HG03060 (cell line): ENCODE results near the gene UROC1.

Experiments
- ATAC-seq: cut with Tn5 transposase; IDR thresholded peaks from one replicate; pipeline ENCODE4 v1.9.1; 2021; ENCODE audit warnings: low read depth, moderate number of reproducible peaks; ENCODE audit not compliant: unreplicated experiment

UROC1 gene

DNA sequence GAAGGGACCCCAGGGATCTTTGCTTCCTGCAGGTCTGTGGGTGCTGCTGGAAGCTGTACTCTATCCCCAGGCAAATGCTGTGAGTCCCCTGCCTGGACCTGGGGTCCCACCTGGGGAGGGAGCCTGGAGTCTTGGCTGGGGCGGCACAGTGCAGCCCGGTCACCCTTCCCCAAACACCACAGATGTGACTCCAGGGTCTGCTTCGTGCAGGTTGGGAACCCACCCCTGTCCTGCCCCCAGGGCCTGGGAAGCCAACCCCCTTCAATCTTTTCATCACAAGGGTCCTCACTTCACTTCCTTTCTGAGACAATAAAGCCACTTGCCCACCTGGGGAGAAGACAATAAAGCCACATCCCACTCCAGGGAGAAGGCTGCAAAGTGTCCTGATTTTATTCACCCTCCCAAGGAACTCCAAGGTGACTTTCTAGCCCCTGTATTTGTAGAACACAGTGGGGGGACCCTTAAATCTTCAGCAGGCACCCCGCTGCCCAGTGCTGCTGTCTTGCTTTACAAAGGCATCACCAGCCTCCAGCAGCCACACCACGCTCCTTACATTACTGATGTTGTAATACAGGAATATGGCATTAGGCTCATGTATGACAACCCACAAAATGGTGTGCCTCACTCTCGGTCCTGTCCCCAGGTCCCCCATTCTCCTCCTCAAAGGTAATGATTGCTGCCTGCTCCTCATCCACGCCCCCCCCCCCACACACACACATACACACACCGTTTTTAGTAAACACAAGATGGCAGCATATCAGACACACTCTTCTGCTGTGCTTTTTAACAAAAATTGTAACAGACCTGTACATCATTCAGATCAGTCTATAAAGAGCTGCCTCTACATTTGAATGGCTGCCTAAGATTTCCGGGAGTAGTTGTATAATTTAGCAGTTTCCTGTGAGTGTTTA lies 31.2 kb upstream of the UROC1 start:
- no peak for ATAC-seq

- ATAC-seq, result no peak
Observed at GRCh38 chr3:126547721-126548120, 30.1 kb upstream of the UROC1 start.

DNA sequence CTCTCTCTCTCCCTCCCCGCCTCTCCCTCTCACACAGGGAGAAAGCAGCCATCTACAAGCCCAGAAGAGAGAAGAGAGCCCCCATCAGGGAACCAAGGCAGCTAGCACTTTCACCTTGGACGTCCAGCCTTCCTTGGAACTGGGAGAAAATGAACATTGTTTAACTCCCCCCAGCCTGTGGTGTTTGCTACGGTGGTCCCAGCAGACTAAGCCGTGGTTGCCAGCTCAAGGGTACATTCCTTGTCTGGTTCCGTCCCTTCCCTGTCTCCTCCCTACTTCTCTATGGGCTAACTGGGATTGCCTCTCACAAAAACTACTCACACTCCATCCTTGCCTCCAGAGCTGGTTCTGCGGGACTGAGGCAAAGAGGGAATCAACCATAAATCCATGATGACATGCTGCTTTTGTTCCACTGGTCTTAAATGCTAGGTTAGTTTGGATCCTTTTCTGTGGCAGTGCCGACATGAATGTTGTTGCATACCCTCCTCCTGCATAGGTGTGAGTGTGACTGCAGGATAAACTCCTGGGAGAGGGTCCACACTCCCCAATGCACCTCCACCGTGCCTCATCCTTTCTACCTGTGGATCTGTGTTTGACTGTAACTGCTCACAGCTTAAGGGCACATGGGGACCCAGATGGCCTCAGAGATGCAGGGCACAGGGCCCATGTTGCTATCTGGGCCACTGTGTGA lies 29.1 kb upstream of the UROC1 start:
- ATAC-seq, result no peak

GRCh38 chr3:126546013-126546412 lies 28.4 kb upstream of the UROC1 start:
- ATAC-seq, result no peak

GRCh38 chr3:126545544-126545943 lies 28.0 kb upstream of the UROC1 start:
- ATAC-seq, result no peak

- no peak for ATAC-seq
Observed at GRCh38 chr3:126544596-126545281, 27.2 kb upstream of the UROC1 start.

- no peak for ATAC-seq
Observed at GRCh38 chr3:126543457-126544061, 26.0 kb upstream of the UROC1 start.

GRCh38 chr3:126542340-126543241 lies 25.0 kb upstream of the UROC1 start:
- ATAC-seq, result no peak

GRCh38 chr3:126541628-126542339 lies 24.2 kb upstream of the UROC1 start:
- ATAC-seq, result no peak

- no peak for ATAC-seq
Observed at GRCh38 chr3:126540951-126541627, 23.5 kb upstream of the UROC1 start.

DNA sequence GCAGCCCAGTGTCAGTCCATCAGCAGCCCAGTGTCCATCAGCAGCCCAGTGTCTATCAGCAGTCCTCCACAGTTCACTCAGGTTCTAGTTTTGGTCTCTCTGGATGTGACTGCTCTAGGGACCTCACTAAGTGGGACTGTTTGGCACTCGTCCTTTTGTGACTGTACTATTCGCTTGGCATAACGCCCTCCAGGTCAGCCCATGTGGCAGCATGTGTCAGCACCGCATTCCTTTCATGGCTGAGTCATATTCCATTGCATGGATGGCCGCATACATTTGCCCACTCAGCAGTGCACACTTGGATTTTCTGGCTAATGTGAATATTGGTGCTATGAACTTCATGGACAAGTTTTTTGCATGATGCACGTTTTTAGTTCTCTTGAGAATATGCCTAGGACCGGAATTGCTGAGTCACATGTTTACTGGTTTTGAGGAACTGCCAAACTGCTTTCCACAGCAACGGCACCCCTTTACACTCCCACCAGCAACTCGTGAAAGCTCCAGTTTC lies 22.8 kb upstream of the UROC1 start:
- ATAC-seq, result no peak

DNA sequence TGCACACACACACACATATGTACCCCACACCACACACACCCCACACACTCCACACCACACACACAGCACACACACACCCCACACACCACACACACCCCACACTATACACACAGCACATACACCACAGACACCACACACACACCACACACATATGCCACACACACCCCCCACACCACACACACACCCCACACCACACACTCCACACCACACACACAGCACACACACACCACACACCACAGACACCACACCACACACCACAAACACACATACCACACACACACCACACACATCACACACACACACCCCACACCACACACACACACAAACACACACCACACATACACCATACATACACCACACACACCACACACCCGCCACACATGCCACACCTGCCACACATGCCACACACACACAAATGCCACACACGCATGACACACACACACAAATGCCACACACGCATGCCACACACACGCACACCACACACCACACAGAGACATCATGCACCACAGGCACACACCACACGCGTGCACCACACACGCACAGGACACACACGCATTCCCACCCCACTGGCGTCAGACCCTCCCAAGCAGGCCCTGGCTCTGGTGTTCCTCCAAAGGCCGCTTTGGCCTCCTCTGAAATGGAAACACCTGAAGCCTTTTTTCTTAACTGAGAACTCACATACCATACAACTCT lies 22.1 kb upstream of the UROC1 start:
- ATAC-seq, result no peak

GRCh38 chr3:126538966-126539365 lies 21.4 kb upstream of the UROC1 start:
- no peak for ATAC-seq

DNA sequence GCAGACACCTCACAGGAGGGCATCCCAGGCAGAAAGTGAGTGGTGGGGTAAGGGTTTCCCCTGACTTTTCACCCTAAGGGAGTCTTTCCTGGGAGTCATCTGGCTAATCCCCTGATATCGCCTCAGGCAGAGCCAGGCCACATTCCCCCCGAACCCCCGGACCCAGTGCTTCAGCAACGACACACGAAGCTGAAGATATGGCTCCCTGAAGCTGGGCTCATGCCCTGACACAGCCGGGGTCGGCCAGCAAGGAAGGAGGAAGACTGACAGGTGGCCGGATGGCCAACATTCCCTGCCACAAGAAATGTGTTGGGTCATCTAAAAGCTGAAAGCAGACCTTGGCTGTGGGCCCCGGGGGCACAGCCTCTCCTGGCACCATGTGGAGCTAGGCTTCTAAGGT lies 20.7 kb upstream of the UROC1 start:
- ATAC-seq, result no peak

DNA sequence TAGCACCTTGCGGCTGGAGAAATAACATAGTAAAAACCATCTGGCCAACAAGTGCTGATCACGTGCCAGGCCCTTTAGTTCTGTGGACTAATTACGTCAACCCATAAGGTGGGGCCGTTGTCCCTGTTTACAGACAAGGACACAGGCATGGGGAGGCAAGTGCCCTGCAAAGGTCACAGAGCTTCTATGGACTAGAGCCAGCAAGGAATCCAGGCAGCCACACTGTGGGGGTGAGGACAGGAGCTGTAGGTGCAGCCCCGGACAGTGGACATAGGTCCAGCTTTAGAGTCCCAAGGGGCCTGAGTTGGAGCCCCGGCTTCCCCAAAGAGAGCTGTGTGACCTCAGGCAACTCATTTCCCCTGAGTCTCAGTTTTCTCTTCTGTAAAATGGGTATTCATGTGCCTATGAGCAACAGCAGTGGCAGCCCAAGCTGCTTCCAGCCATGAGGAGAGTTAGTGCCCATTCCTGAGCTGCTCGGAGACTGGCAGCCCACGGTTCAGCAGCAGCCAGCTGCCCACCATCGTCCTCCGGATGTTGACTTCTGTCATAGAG lies 20.2 kb upstream of the UROC1 start:
- ATAC-seq, result no peak

- no peak for ATAC-seq
Observed at GRCh38 chr3:126537116-126537729, 19.6 kb upstream of the UROC1 start.

DNA sequence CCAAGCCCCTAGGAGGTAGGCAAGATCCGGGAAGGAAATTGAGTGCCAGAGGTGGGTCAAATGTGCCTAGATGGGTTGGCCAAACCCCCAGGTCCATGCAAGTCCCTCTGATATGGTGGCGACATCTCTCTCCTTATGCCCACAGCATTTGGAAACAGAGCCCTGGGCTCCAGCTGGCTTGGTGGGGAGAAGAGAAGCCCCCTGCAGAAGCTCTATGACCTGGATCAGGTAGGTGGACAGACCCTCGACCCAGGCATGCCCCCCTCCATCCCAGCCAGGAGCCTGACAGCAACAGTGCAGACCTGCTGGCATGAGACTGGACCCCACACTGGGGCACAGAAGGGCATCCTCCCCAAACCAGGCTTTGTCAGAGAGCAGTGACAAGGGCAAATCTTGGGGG lies 18.6 kb upstream of the UROC1 start:
- ATAC-seq, result no peak
